ENCODE data around the gene PLPP7. TPM values are rescaled to one million over a fixed set of nuclear protein-coding genes. Genes with fewer than 3 reads are reported as not detected.

PLPP7 gene
- total and polyA plus RNA-seq, 4 donors = 6.2 to 15.3 (median 11.3) TPM

GRCh38 chr9:131309530-131310276 is 20.2 kb downstream of the PLPP7 start:
- H3K9me3 ChIP-seq (ENCODE audit: control insufficient read depth, insufficient read depth, low read length) = no peaks in the 10 kb centered on the region
- no peak for DNase-seq (ENCODE audit: low read depth in 4 of 6, low spot score in 6 of 6)
- no peaks in the 10 kb centered on the region for H3K4me1 ChIP-seq (ENCODE audit: control insufficient read depth, insufficient read depth, low read length)
- no peak overlapping the region for H3K4me3 ChIP-seq (ENCODE audit: low read depth, low read length)
- WGBS (ENCODE audit: insufficient coverage) = 80% methylated on average over 16 of the region's 18 CpGs
- no peaks in the 10 kb centered on the region for H3K27me3 ChIP-seq (ENCODE audit: control insufficient read depth, insufficient read depth, low read length)
- no peak overlapping the region for H3K27ac ChIP-seq (ENCODE audit: low read depth, low read length)
- H3K36me3 ChIP-seq (ENCODE audit: control insufficient read depth, insufficient read depth, low read length) = peaks cover 32% of the 10 kb centered on the region

- WGBS (ENCODE audit: insufficient coverage) = 56% methylated on average over 20 of the region's 20 CpGs
These were observed 21.5 kb downstream of the PLPP7 start for GRCh38 chr9:131310833-131311554.

GRCh38 chr9:131312246-131312645 is 22.7 kb downstream of the PLPP7 start:
- Histone ChIP-seq H3K27ac (ENCODE audit: low read depth, low read length) (no peak overlapping the region), H3K4me3 (ENCODE audit: low read depth, low read length) (no peak overlapping the region), H3K4me1 (ENCODE audit: control insufficient read depth, insufficient read depth, low read length) (no peaks in the 10 kb centered on the region), H3K27me3 (ENCODE audit: control insufficient read depth, insufficient read depth, low read length) (no peaks in the 10 kb centered on the region), H3K36me3 (ENCODE audit: control insufficient read depth, insufficient read depth, low read length) (peaks cover 31% of the 10 kb centered on the region), H3K9me3 (ENCODE audit: control insufficient read depth, insufficient read depth, low read length) (no peaks in the 10 kb centered on the region)
- whole genome bisulfite sequencing (ENCODE audit: insufficient coverage) = 95% methylated on average over 3 of the region's 9 CpGs
- no peak for DNase-seq (ENCODE audit: low read depth in 4 of 6, low spot score in 6 of 6)

More at GRCh38 chr9:131310833-131311554, 21.5 kb downstream of the PLPP7 start:
- H3K36me3 ChIP-seq (ENCODE audit: control insufficient read depth, insufficient read depth, low read length) = peaks cover 31% of the 10 kb centered on the region
- no peak overlapping the region for H3K27ac ChIP-seq (ENCODE audit: low read depth, low read length)
- H3K27me3 ChIP-seq (ENCODE audit: control insufficient read depth, insufficient read depth, low read length) = no peaks in the 10 kb centered on the region
- DNase-seq (ENCODE audit: low read depth in 4 of 6, low spot score in 6 of 6) = no peak
- no peak overlapping the region for H3K4me3 ChIP-seq (ENCODE audit: low read depth, low read length)
- no peaks in the 10 kb centered on the region for H3K4me1 ChIP-seq (ENCODE audit: control insufficient read depth, insufficient read depth, low read length)
- H3K9me3 ChIP-seq (ENCODE audit: control insufficient read depth, insufficient read depth, low read length) = no peaks in the 10 kb centered on the region

GRCh38 chr9:131312822-131313770 is 23.6 kb downstream of the PLPP7 start:
- Histone ChIP-seq H3K9me3 (ENCODE audit: control insufficient read depth, insufficient read depth, low read length) (no peaks in the 10 kb centered on the region), H3K4me3 (ENCODE audit: low read depth, low read length) (no peak overlapping the region), H3K36me3 (ENCODE audit: control insufficient read depth, insufficient read depth, low read length) (peaks cover 25% of the 10 kb centered on the region), H3K27me3 (ENCODE audit: control insufficient read depth, insufficient read depth, low read length) (no peaks in the 10 kb centered on the region), H3K27ac (ENCODE audit: low read depth, low read length) (no peak overlapping the region), H3K4me1 (ENCODE audit: control insufficient read depth, insufficient read depth, low read length) (no peaks in the 10 kb centered on the region)
- 89% methylated on average over 13 of the region's 28 CpGs for WGBS (ENCODE audit: insufficient coverage)
- DNase-seq (ENCODE audit: low read depth in 4 of 6, low spot score in 6 of 6) = no peak

GRCh38 chr9:131318231-131319085 is 28.9 kb downstream of the PLPP7 start:
- Histone ChIP-seq H3K36me3 (ENCODE audit: control insufficient read depth, insufficient read depth, low read length) (peaks cover 4% of the 10 kb centered on the region), H3K27me3 (ENCODE audit: control insufficient read depth, insufficient read depth, low read length) (no peaks in the 10 kb centered on the region), H3K4me3 (ENCODE audit: low read depth, low read length) (no peak overlapping the region), H3K4me1 (ENCODE audit: control insufficient read depth, insufficient read depth, low read length) (no peaks in the 10 kb centered on the region), H3K9me3 (ENCODE audit: control insufficient read depth, insufficient read depth, low read length) (no peaks in the 10 kb centered on the region), H3K27ac (ENCODE audit: low read depth, low read length) (no peak overlapping the region)
- WGBS (ENCODE audit: insufficient coverage) = 74% methylated on average over 20 of the region's 23 CpGs
- no peak for DNase-seq (ENCODE audit: low read depth in 4 of 6, low spot score in 6 of 6)

- 79% methylated on average over 11 of the region's 12 CpGs for WGBS (ENCODE audit: insufficient coverage)
- DNase-seq (ENCODE audit: low read depth in 4 of 6, low spot score in 6 of 6) = no peak
These were observed 30.0 kb downstream of the PLPP7 start for GRCh38 chr9:131319486-131319885.

GRCh38 chr9:131320031-131320685 is 30.6 kb downstream of the PLPP7 start:
- Histone ChIP-seq H3K9me3 (ENCODE audit: control insufficient read depth, insufficient read depth, low read length) (no peaks in the 10 kb centered on the region), H3K27ac (ENCODE audit: low read depth, low read length) (no peak overlapping the region), H3K36me3 (ENCODE audit: control insufficient read depth, insufficient read depth, low read length) (peaks cover 1% of the 10 kb centered on the region), H3K4me3 (ENCODE audit: low read depth, low read length) (no peak overlapping the region), H3K27me3 (ENCODE audit: control insufficient read depth, insufficient read depth, low read length) (no peaks in the 10 kb centered on the region), H3K4me1 (ENCODE audit: control insufficient read depth, insufficient read depth, low read length) (no peaks in the 10 kb centered on the region)
- DNase-seq (ENCODE audit: low read depth in 4 of 6, low spot score in 6 of 6) = no peak
- 41% methylated on average over 4 of the region's 19 CpGs for WGBS (ENCODE audit: insufficient coverage)

More at GRCh38 chr9:131319486-131319885, 30.0 kb downstream of the PLPP7 start:
- peaks cover 4% of the 10 kb centered on the region for H3K36me3 ChIP-seq (ENCODE audit: control insufficient read depth, insufficient read depth, low read length)
- H3K4me1 ChIP-seq (ENCODE audit: control insufficient read depth, insufficient read depth, low read length) = no peaks in the 10 kb centered on the region
- no peaks in the 10 kb centered on the region for H3K9me3 ChIP-seq (ENCODE audit: control insufficient read depth, insufficient read depth, low read length)
- no peaks in the 10 kb centered on the region for H3K27me3 ChIP-seq (ENCODE audit: control insufficient read depth, insufficient read depth, low read length)
- H3K27ac ChIP-seq (ENCODE audit: low read depth, low read length) = no peak overlapping the region
- H3K4me3 ChIP-seq (ENCODE audit: low read depth, low read length) = no peak overlapping the region

GRCh38 chr9:131323629-131324028 is 34.1 kb downstream of the PLPP7 start:
- no peak overlapping the region for H3K27ac ChIP-seq (ENCODE audit: low read depth, low read length)
- no peaks in the 10 kb centered on the region for H3K36me3 ChIP-seq (ENCODE audit: control insufficient read depth, insufficient read depth, low read length)
- H3K4me1 ChIP-seq (ENCODE audit: control insufficient read depth, insufficient read depth, low read length) = no peaks in the 10 kb centered on the region
- no peaks in the 10 kb centered on the region for H3K9me3 ChIP-seq (ENCODE audit: control insufficient read depth, insufficient read depth, low read length)
- H3K27me3 ChIP-seq (ENCODE audit: control insufficient read depth, insufficient read depth, low read length) = no peaks in the 10 kb centered on the region
- no peak overlapping the region for H3K4me3 ChIP-seq (ENCODE audit: low read depth, low read length)
- no peak for DNase-seq (ENCODE audit: low read depth in 4 of 6, low spot score in 6 of 6)
- 79% methylated on average over 6 of the region's 8 CpGs for WGBS (ENCODE audit: insufficient coverage)
